H1 (cell line): ENCODE measurements around the gene TARS3. TPM values are rescaled to one million over a fixed set of nuclear protein-coding genes. Genes with fewer than 3 reads are reported as not detected.

Source experiments
- CTCF ChIA-PET: fragments of 300-600 bp; sonication (Branson Sonifier 250); formaldehyde crosslinking; loops from one replicate; lab custom pipeline; 2021; ENCODE audit not compliant: partially characterized antibody; lab: Charles Lee
- POLR2A ChIA-PET: fragments of 300-600 bp; sonication (Branson Sonifier 250); formaldehyde crosslinking; loops from one replicate; lab custom pipeline; 2021; ENCODE audit warnings: inconsistent platforms; ENCODE audit not compliant: partially characterized antibody; lab: Charles Lee
- DNase-seq, 2 experiments: peaks; one replicate each; pipeline versions ENCODE4 v3.0.0 to v3.0.0-alpha.2; 2010 to 2022; ENCODE audit warnings: low spot score in 2 of 2, low read depth in 1 of 2, mixed read lengths in 1 of 2
- FAIRE-seq: peaks from 2 replicates; lab custom pipeline; 2011; peaks lifted over from hg19 to GRCh38; lab: Jason Lieb, UNC
- H2AFZ ChIP-seq: 2 replicates; pipeline ENCODE4 v1.8.1; 2012; ENCODE audit warnings: low read length, inconsistent platforms
- H2AK5ac ChIP-seq: 2 replicates; pipeline ENCODE4 v1.6.1; 2013; ENCODE audit warnings: low read depth, low read length
- H2BK120ac ChIP-seq: replicated peaks from 2 replicates; pipeline ENCODE3; 2013; ENCODE audit warnings: low read depth, low read length, inconsistent platforms
- H2BK12ac ChIP-seq: 2 replicates; pipeline ENCODE4 v1.6.1; 2013; ENCODE audit warnings: low read depth, low read length
- H2BK15ac ChIP-seq: 2 replicates; pipeline ENCODE4 v1.6.1; 2013; ENCODE audit warnings: low read length
- H2BK20ac ChIP-seq: 2 replicates; pipeline ENCODE4 v1.6.1; 2013; ENCODE audit warnings: low read length
- H2BK5ac ChIP-seq: 2 replicates; pipeline ENCODE4 v1.6.1; 2013; ENCODE audit warnings: low read depth, low read length
- H3K14ac ChIP-seq: 2 replicates; pipeline ENCODE4 v1.6.1; 2013; ENCODE audit warnings: inconsistent platforms; ENCODE audit not compliant: insufficient read length
- H3K18ac ChIP-seq: 2 replicates; pipeline ENCODE4 v1.6.1; 2013; ENCODE audit warnings: low read length; ENCODE audit errors: extremely low read depth
- H3K23ac ChIP-seq: 2 replicates; pipeline ENCODE4 v1.6.1; 2013; ENCODE audit warnings: inconsistent platforms; ENCODE audit not compliant: insufficient read length
- H3K23me2 ChIP-seq: 2 replicates; pipeline ENCODE4 v1.6.1; 2013; ENCODE audit warnings: low read depth, low read length
- H3K27ac ChIP-seq: 2 replicates; pipeline ENCODE4 v1.6.1; 2011; ENCODE audit warnings: low read depth, low read length, inconsistent platforms
- H3K27me3 ChIP-seq, 4 experiments: replicated peaks in 1 of 4; 1 replicate in 1 of 4; 2 replicates in 3 of 4; pipeline versions ENCODE4 v1.6.1 to v1.8.1; 2011 to 2013; ENCODE audit warnings: low read length in 3 of 4, mild to moderate bottlenecking in 3 of 4, inconsistent platforms in 2 of 4, mixed read lengths in 2 of 4, moderate library complexity in 1 of 4; ENCODE audit not compliant: control insufficient read depth in 3 of 4, insufficient read depth in 3 of 4; ENCODE audit errors: extremely low read depth in 1 of 4
- H3K36me3 ChIP-seq, 4 experiments: 2 replicates each; pipeline versions ENCODE4 v1.6.1 to v1.8.1; 2011 to 2013; ENCODE audit warnings: mild to moderate bottlenecking in 4 of 4, low read length in 3 of 4, moderate library complexity in 2 of 4, control low read depth in 1 of 4, inconsistent platforms in 1 of 4; ENCODE audit not compliant: insufficient read depth in 4 of 4, control insufficient read depth in 2 of 4
- H3K4ac ChIP-seq: replicated peaks from 2 replicates; pipeline ENCODE3; 2013; ENCODE audit warnings: low read length, low read depth, mixed read lengths, inconsistent platforms; ENCODE audit not compliant: insufficient read length
- H3K4me1 ChIP-seq, 4 experiments: replicated peaks in 1 of 4; 1 replicate in 1 of 4; 2 replicates in 3 of 4; pipeline versions ENCODE4 v1.6.1 to v1.8.1; 2011 to 2013; ENCODE audit warnings: low read length in 3 of 4, inconsistent platforms in 2 of 4, mixed read lengths in 1 of 4; ENCODE audit not compliant: insufficient read depth in 4 of 4, control insufficient read depth in 3 of 4
- H3K4me2 ChIP-seq, 2 experiments: 2 replicates each; pipeline versions ENCODE4 v1.6.1 to v1.8.1; 2011 to 2013; ENCODE audit warnings: low read depth in 2 of 2, low read length in 2 of 2, control low read depth in 1 of 2, inconsistent platforms in 1 of 2, mild to moderate bottlenecking in 1 of 2; ENCODE audit not compliant: insufficient read depth in 1 of 2
- H3K4me3 ChIP-seq, 4 experiments: fragments of 200-600, 300-600 bp in 1 of 4; sonication (generic), shearing (Covaris generic), sonication (Bioruptor Twin) in 1 of 4; 2 replicates each; pipeline versions ENCODE4 v1.5.1 to v1.8.1; 2011 to 2016; ENCODE audit warnings: low read length in 4 of 4, low read depth in 3 of 4, control low read depth in 2 of 4, inconsistent platforms in 2 of 4, mild to moderate bottlenecking in 2 of 4, mixed read lengths in 1 of 4, moderate library complexity in 1 of 4; ENCODE audit not compliant: insufficient read depth in 2 of 4; ENCODE audit errors: extremely low read depth in 1 of 4
- H3K56ac ChIP-seq: replicated peaks from 2 replicates; pipeline ENCODE3; 2013; ENCODE audit warnings: low read depth, mild to moderate bottlenecking, mixed read lengths, low read length, inconsistent platforms; ENCODE audit not compliant: insufficient read length
- H3K79me1 ChIP-seq: 2 replicates; pipeline ENCODE4 v1.6.1; 2013; ENCODE audit warnings: low read depth, low read length, control low read depth
- H3K79me2 ChIP-seq, 2 experiments: 2 replicates each; pipeline versions ENCODE4 v1.6.1 to v1.8.1; 2012 to 2013; ENCODE audit warnings: low read length in 2 of 2, mild to moderate bottlenecking in 2 of 2, inconsistent platforms in 1 of 2; ENCODE audit not compliant: insufficient read depth in 2 of 2, control insufficient read depth in 1 of 2
- H3K9ac ChIP-seq, 4 experiments: replicated peaks in 1 of 4; 1 replicate in 1 of 4; 2 replicates in 3 of 4; pipeline versions ENCODE4 v1.6.1 to v1.8.1; 2011 to 2013; ENCODE audit warnings: low read depth in 3 of 4, low read length in 3 of 4, control low read depth in 2 of 4, mild to moderate bottlenecking in 2 of 4, moderate library complexity in 2 of 4, inconsistent platforms in 1 of 4; ENCODE audit errors: extremely low read depth in 1 of 4
- H3K9me3 ChIP-seq, 2 experiments: 2 replicates each; pipeline versions ENCODE4 v1.6.1 to v1.8.1; 2012 to 2013; ENCODE audit warnings: mild to moderate bottlenecking in 2 of 2, moderate library complexity in 2 of 2, control low read depth in 1 of 2, inconsistent platforms in 1 of 2, low read depth in 1 of 2, low read length in 1 of 2, mixed read lengths in 1 of 2; ENCODE audit not compliant: insufficient read depth in 2 of 2
- H4K20me1 ChIP-seq, 2 experiments: replicated peaks in 1 of 2; 2 replicates each; pipeline versions ENCODE3 to v1.8.1; 2011 to 2013; ENCODE audit warnings: inconsistent platforms in 2 of 2, low read length in 2 of 2, mild to moderate bottlenecking in 1 of 2; ENCODE audit not compliant: insufficient read depth in 2 of 2, control insufficient read depth in 1 of 2
- H4K5ac ChIP-seq: 2 replicates; pipeline ENCODE4 v1.6.1; 2013; ENCODE audit warnings: low read length, low read depth, mixed read lengths, inconsistent platforms; ENCODE audit not compliant: insufficient read length
- H4K8ac ChIP-seq: 2 replicates; pipeline ENCODE4 v1.8.0; 2013; ENCODE audit warnings: mild to moderate bottlenecking, moderate library complexity, low read length, inconsistent platforms; ENCODE audit not compliant: insufficient read depth; ENCODE audit errors: extremely low read depth
- H4K91ac ChIP-seq: replicated peaks from 2 replicates; pipeline ENCODE3; 2013; ENCODE audit warnings: low read length, mixed read lengths, inconsistent platforms; ENCODE audit not compliant: insufficient read length
- CBX8 ChIP-seq: fragments of 300-800, 300-1000 bp; sonication (generic); IDR thresholded peaks from 2 replicates; pipeline ENCODE4 v1.7.1; 2016; ENCODE audit warnings: low read depth, low read length, borderline replicate concordance
- WGBS, 2 experiments: shearing (Covaris generic) in 1 of 2; methylation state at CpG; one replicate each; pipeline versions ENCODE4 v1.1.6 to v1.1.7; 2013 to 2015; ENCODE audit warnings: low lambda C conversion rate in 2 of 2, mixed read lengths in 2 of 2, inconsistent platforms in 1 of 2, low coverage in 1 of 2, missing lambda C conversion rate in 1 of 2; ENCODE audit not compliant: insufficient replicate concordance in 2 of 2, insufficient coverage in 1 of 2, insufficient read length in 1 of 2; ENCODE audit errors: extremely low coverage in 1 of 2, missing lambda C conversion rate in 1 of 2; 5-methylcytosine and 5-hydroxymethylcytosine counted together
- polyA plus RNA-seq, 7 experiments: library from polyadenylated mRNA; depleted of rRNA in 3 of 7; stranded (reverse) in 5 of 7; unstranded in 2 of 7; fragments of >200 nt in 5 of 7; fragments of 200-250 nt in 2 of 7; gene quantifications; 1 replicate in 5 of 7; 2 replicates in 1 of 7; 4 replicates in 1 of 7; pipeline versions ENCODE4 v1.2.1 to v1.2.3, GENCODE V29; 2011 to 2013; ENCODE audit warnings: missing spikeins in 2 of 7, mixed read lengths in 2 of 7
- total RNA-seq: library from RNA; stranded (reverse); fragmentation: NEBNext Ultra II Directional; extraction: Animal tissue kit (Norgen Biotek cat#: 25700); gene quantifications from 2 replicates; pipeline ENCODE4 v1.2.1, GENCODE V29; 2021

The TARS3 gene
- total and polyA plus RNA-seq, 2 of the 8 experiments (the other 6 are each of a cell fraction or from before 2014, with no cell fraction given), result 2.1 to 13.9 TPM

GRCh38 chr15:101609742-101610610, 114.3 kb downstream of the TARS3 start:
- Histone ChIP-seq H2BK20ac (no peak overlapping the region), H3K18ac (no peak overlapping the region), H2BK5ac (no peak overlapping the region), H4K91ac (no peak overlapping the region), H3K4ac (no peak overlapping the region), H3K23me2 (no peaks in the 10 kb centered on the region), H4K20me1 (no peaks in the 10 kb centered on the region), H2BK15ac (no peak overlapping the region), H2AK5ac (no peak overlapping the region), H2AFZ (no peak overlapping the region), H3K9ac (no peak overlapping the region), H3K79me1 (no peaks in the 10 kb centered on the region), H3K9me3 (no peaks in the 10 kb centered on the region), H3K14ac (no peak overlapping the region), H3K36me3 (no peaks in the 10 kb centered on the region), H3K56ac (no peak overlapping the region), H3K4me1 (no peaks in the 10 kb centered on the region; a peak in 1 of 7 replicates), H2BK12ac (no peak overlapping the region), H3K27ac (no peak overlapping the region), H2BK120ac (no peak overlapping the region), H3K4me3 (no peak overlapping the region), H4K8ac (no peak overlapping the region), H3K27me3 (peaks cover 0 to 2% (median 0%) of the 10 kb centered on the region in 4 experiments; a peak in 1 of 7 replicates), H3K4me2 (no peak overlapping the region), H4K5ac (no peak overlapping the region), H3K79me2 (no peaks in the 10 kb centered on the region), H3K23ac (no peak overlapping the region)
- DNase-seq (no peak), FAIRE-seq (no peak)
- TF ChIP-seq CBX8, result no peak
- WGBS, 2 experiments, result 93% methylated on average over 22 of the region's 23 CpGs; no CpG with 5 or more reads in 1 of the 2 experiments
- POLR2A ChIA-PET, result no interaction called here
- CTCF ChIA-PET, result interaction anchor here (0.7 to 6.4 kb wide), 3 partner anchors 8 to 31 kb away, joined by 3 to 33 read pairs (median 5); no protein-coding TSS in a partner anchor
